ENCODE data around the gene METTL25.

METTL25 gene

GRCh38 chr12:82525616-82526015 lies 167.3 kb downstream of the METTL25 start:
- H3K4me3 ChIP-seq (ENCODE audit: low read depth, low read length): no peak overlapping the region
- H3K9me3 ChIP-seq (ENCODE audit: control insufficient read depth, low read length): no peaks in the 10 kb centered on the region
- no peak for TF ChIP-seq CTCF (IDR thresholded peaks at IDR 0.05)
- no peak overlapping the region for H3K27ac ChIP-seq
- no peak overlapping the region for H2AFZ ChIP-seq
- no peaks in the 10 kb centered on the region for H3K79me2 ChIP-seq
- H3K36me3 ChIP-seq (ENCODE audit: control insufficient read depth, insufficient read depth, low read length): no peaks in the 10 kb centered on the region
- no peak overlapping the region for H3K4me2 ChIP-seq (ENCODE audit: low read length)
- H3K9ac ChIP-seq: no peak overlapping the region
- H3K27me3 ChIP-seq (ENCODE audit: control insufficient read depth, insufficient read depth, low read length): no peaks in the 10 kb centered on the region
- no peaks in the 10 kb centered on the region for H3K4me1 ChIP-seq

- H3K36me3 ChIP-seq (ENCODE audit: control insufficient read depth, insufficient read depth, low read length): no peaks in the 10 kb centered on the region
- H3K4me1 ChIP-seq: no peaks in the 10 kb centered on the region
- no peaks in the 10 kb centered on the region for H3K27me3 ChIP-seq (ENCODE audit: control insufficient read depth, insufficient read depth, low read length)
- no peak overlapping the region for H3K27ac ChIP-seq
- no peak overlapping the region for H2AFZ ChIP-seq
- H3K4me3 ChIP-seq (ENCODE audit: low read depth, low read length): no peak overlapping the region
- no peaks in the 10 kb centered on the region for H3K79me2 ChIP-seq
- no peak overlapping the region for H3K9ac ChIP-seq
- H3K4me2 ChIP-seq (ENCODE audit: low read length): no peak overlapping the region
- H3K9me3 ChIP-seq (ENCODE audit: control insufficient read depth, low read length): no peaks in the 10 kb centered on the region
- peak; percentile 72 for TF ChIP-seq CTCF (IDR thresholded peaks at IDR 0.05)
Measured at GRCh38 chr12:82527165-82527780, 168.9 kb downstream of the METTL25 start.

All from parathyroid adenoma (tissue), 2 donors.